COR-L47 (cell line): ENCODE measurements around the gene TMEM207.
"Not testable (repeated sequence)": the region's sequence is repeated elsewhere in the genome, so short reads cannot be mapped to it uniquely, and the experiment has no call there.

Experiments
- DNase-seq: peaks from one replicate; lab custom pipeline; 2025; lab: John Stamatoyannopoulos, UW

TMEM207 gene

DNA sequence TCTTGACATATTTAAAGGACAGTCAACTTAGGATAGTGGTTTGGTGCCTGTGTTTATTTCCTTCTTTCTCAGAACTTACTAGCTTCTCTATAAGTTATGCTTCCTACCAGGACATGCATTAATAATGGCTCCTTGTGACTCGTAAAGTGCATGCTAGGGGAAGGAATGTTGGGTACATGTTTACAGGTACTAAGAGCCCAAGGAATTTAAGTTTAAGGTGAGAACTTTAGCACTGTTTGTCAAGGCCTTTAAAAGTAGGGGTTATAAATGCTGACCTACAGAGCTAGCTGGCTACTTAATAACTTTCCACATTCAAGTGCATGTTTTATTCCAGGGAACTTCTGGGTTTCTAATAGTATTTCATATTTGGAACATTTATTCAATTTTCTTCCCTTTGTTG is at the start of gene TMEM207:
Gene TMEM207, minus strand, starts transcription at position 101 of the 400 bp plus-strand sequence. Its CDS starts 92 bp downstream, at position 9.
- no peak for DNase-seq

DNA sequence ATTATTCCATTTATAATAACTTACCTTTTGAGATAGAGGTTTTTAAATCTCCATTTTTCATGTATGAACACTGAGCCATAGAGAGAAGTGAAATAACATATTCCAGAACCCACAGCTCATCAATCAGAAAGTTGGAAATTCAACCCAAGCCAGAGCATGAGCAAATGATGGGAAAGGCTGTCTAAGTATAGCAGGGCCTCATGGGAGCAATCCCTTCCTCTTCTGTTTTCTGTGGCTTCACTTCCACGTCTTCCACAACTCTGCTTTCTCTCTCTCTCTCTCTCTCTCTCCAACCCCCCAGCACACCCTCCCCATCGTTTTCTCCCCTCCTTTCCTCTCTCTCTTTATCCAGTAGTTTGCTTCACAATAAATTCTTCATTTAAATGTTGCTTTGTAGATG is 49.4 kb upstream of the TMEM207 start:
- DNase-seq: no peak

DNA sequence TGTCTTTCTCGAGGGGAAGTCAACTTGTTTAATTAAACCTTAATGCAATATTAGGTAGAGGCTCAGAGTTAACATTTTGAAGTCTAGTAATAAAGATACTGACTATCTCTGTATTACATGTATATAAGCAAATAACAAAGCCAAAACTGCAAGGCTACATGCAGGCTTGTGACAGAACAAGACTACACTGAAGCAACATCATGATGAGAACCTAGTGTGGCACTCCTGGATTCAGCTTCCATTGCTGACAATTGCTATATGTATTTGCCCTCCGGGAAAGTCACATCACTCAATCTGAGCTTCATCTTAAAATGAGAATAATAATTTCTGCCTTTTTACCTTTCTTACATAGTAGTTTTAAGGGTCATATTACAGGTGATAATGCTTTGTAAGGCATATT is 48.6 kb upstream of the TMEM207 start:
- DNase-seq: no peak

DNA sequence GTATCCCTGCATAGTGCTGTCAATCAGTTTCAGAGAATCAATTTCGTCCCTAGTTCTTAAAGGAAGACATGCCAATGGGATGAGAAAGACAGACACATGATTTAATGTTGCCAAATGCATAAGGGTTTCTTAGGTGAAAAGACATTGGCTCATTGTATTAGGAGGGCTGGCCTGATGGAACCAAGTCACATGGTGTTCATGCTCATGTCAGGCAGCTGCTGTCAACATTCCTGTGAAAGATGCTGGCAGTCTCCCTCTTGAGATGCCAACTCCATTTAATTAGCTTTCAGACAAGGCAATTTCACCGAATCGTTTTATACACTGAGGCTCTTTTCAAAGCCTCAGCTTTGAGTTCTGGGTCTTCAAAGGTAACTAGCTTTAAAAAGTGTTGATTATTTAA is 48.1 kb upstream of the TMEM207 start:
- DNase-seq: no peak

DNA sequence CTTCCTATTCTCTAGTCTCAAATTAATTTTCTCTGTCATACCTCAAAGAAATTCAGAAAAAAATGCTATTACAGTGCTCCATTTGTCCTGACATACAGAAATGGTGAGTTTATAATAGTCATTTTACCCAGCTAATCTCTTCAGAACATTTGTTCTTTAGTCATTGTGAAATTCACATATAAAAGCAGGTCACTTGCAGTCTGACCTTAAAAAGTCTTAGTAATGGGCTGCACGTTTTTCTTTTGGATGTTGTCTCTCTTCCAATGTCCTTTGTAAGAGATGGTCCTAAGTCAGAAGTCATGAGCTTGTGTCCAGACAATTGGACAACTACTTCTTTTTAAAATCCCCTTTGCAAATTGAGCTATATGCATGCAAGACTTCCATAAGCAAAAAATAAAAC is 47.2 kb upstream of the TMEM207 start:
- DNase-seq: no peak

DNA sequence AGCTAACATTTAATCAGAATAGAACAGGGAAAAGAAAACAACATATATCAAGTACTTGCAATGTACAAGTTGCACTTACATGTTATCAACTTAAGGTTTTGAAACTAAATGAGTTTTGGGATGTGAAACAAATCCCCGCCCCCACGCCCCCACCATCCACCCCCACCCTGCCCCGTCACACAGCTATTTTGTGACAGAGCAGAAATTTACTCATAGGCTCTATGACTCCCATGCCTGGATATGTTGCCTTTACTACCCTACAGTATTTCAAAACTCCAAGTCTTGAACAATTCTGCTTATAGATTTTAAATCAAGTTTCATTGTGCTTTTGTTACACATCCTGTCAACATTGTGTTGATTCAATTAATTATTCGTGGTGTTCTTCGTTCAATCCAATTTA is 46.1 kb upstream of the TMEM207 start:
- no peak for DNase-seq

DNA sequence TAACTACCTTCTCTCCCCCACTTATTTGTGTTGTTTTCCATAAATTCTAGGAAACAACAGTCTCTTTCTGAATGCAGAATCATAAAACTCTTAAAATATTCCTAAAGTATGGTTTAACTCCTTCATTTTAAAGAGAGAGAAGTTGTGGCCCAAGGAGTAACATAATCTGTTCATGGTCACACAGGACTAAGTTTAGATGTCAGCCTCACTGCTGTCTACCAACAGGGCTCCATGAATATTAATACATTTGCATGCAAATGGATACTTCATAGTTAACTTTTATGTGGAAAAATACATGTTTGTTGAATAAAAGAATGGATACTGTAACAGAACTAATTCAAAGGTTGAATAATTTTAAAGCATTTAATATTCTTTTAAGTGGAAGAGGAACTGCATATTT is 45.7 kb upstream of the TMEM207 start:
- no peak for DNase-seq

DNA sequence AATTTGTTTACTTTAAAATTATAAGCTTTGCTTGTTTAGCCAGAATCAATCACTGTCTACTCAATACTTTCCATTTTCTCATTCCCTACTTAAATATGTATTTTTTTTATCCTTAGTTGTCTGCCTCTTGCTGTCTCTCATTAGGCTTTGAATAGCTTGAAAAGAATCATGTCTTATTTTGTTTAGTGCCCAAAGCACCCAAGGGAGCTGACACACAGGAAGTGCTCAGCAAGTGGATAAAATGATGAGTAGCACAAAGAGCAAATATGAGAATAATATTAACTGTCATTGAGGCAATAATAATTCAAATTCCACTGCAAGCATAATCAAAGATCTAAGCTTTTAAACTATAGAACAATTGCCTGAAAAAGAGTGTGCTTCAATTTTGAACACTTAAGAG is 45.2 kb upstream of the TMEM207 start:
- DNase-seq: no peak

DNA sequence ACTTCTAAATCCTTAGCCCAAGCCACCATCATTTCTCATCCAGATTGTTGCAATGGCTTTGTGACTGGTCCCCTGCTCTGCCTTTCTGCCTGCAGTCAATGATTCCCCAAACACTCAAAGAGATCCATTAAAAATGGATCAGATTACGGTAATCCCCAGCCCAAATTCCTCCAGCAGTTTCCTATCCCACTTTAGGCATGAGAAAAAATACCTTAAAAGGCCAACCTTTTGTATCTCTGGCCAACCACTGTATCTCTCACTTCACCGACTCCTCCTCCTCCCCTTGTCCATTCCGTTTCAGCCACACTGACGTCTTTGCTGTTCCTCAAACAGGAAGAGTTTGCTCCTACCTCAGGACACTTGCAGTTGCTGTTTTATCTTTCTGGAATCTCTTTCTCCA is 43.3 kb upstream of the TMEM207 start:
- no peak for DNase-seq

DNA sequence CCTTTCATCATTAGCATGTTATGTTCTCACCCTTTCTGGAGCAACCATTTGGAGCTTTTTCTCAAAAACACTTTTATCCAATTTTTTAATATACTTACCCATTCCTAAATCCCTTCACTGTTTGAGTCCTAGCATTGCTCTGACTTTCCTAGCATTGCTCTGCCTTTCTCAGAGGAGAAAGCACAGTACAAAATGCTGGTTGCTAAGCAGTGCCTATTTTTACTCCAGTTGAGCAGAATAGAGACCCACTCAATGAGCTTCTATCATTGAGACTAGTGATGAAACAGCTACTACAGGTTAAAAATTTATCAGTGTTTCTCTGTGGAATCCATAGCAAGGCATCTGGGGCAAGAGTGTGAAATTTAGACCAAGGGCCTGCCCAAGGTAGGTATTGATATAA is 42.4 kb upstream of the TMEM207 start:
- no peak for DNase-seq

DNA sequence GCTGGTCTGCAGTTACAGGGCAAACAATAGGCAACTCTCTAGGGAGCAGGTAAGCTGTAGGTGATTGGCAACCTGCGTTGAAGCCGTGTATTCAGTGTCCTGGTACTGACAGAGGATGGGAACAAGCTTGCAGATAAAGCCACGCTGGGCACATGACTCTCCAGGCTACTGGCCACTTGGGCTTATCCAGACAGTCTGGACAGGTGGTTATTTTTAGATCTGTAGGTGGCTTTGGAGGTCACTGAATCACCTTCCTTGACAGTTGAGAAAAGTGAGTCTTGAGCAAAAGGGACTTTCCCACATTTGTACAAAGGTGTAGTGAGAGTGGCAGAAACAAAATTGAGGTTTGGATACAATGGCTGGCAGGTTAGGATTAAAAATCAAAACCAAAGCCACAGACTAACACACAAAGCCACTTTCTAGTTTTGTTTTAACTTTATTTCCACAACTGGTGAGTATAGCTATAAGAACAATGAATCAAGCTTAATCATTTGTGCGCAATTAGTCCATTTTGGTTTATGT is 41.9 kb upstream of the TMEM207 start:
- no peak for DNase-seq

DNA sequence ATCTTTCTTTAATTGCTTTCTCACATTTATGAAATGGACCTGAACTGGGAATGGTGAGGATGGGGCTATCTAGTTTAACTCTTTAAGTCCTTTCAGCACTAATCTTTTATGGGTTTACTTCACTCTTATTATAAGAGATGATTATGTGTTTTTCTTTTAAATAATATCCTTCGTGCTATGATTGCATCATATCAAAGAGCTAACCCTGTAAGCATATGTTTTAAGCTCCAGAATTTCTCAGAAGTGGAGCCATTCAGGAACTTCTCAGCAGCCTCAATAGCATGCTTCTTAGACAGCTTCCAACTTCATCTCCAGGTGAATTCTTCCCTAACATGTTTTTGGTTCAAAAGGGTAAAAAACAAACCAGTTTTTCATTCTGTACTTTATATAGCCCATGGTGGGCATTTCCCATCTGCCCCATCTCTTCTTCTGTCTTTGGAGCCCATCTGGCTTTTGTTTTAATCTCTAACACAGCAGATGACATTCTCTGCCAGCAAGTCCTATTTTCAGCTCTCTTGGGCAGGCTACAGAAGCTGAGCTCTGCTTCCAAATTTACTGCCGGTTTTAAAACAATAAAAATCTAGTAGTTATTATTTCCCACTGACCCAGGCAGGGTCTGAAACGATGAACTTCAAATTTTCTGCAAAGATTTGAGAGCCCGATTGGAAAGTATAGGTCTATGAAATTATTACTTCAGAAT is 37.4 kb upstream of the TMEM207 start:
- DNase-seq: no peak

DNA sequence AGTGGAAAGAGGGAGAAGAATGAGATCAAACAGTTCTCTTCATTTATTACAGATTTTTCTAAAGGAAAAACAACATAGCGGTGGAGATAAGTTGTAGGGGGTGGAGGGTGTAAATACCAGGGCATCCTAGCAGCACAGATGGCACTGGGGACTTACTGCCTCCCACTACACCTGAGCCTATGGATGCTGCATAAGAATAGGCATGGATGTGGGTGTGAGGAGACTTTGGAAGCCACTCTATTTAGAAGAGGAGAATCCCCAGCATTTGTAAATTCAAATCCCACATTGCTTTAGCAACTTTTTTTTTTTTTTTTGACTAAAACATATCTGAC is 36.8 kb upstream of the TMEM207 start:
- no peak for DNase-seq

DNA sequence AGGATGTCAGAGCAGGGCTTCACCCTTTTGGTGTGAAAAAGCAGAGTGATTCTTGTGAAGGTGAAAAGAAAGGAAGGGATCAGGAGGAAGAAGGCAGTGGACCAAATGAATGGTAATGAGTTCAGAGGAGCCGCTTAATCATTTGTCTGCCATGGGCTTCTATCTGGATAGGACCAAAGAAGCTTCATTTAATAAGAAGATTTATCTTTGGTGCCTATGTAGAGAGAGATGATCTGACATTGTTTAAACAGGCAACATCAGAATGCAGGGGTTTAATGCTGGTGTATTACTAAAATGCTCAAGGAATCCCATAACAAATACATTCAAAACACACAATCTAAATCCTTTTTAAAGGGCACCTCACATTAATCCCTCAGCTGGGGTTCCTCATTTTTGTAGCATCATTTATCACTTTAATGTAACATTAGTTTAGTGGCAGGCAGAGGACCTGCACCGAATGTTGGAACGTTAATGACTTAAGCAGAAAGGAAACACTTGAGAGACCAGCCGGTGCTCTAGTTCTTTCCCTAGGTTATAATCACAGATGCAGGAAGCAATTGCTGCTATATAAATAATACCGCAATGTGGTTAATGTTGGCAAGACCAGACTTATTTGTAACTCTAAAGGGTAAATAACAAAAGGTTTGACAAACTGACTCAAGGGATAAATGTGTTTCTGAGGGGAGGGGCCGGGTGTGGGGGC is 36.3 kb upstream of the TMEM207 start:
- DNase-seq: no peak

DNA sequence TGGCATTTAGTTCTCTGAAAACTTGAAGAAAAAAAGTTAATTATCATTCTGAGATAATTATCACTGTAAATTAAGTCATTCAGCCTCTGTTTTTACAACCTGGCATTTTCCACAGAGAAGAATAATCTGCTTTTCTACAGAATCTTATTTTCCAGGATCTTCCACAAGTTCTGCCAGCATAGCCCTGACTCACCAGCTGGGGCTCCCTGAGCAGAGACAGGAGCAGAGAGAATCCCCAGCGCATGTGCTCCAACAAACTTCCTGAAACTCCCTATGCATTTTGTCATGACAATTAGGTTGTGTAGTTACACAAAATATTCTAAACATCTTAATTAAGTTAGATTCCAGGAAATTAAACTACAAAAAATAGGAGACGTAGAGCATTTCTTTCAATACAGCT is 32.1 kb upstream of the TMEM207 start:
- DNase-seq: no peak

DNA sequence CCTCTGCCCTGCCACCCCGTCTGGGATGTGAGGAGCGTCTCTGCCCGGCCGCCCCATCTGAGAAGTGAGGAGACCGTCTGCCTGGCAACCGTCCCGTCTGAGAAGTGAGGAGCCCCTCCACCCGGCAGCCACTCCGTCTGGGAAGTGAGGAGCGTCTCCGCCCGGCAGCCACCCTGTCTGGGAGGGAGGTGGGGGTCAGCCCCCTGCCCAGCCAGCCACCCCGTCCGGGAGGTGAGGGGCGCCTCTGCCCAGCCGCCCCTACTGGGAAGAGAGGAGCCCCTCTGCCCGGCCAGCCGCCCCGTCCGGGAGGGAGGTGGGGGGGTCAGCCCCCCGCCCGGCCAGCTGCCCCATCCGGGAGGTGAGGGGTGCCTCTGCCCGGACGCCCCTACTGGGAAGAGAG is 23.6 kb upstream of the TMEM207 start:
- not testable (repeated sequence) for DNase-seq

DNA sequence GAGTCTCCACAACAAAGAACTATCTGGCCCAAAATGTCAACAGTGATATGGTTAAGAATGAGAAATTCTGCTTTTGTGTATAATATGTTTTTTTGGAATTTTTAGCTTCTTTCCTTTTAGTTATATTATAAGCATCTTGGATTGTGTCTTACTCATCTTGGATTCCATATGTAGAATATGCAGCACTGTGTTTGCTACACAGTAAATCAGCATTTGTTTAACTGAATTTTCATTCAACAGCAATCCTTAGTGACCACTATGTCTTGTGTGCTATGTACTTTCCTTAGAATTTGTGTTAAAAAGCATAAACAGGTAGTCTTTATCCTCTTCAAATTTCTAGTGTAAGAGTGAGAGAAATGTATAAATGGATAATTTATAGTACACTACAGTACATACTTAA is 18.2 kb upstream of the TMEM207 start:
- no peak for DNase-seq

DNA sequence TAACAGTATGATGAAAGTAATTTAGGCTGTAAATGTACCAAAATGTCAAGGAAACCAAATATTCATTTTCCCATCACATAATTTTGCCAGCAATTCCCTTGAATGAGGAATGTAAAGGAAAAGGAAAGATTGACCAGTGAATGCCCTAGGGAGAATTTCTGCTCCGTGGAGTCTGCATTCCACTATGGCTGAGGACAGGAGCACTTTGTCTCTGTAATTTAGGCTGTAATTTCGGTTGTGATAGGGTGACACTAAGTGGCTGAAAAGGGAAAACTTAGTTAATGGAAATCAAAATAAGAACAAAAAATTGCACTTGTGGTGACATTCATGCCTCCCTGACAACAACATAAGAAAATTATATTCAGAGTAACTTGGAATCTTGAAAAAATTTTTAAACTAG is 8.3 kb upstream of the TMEM207 start:
- DNase-seq: no peak

DNA sequence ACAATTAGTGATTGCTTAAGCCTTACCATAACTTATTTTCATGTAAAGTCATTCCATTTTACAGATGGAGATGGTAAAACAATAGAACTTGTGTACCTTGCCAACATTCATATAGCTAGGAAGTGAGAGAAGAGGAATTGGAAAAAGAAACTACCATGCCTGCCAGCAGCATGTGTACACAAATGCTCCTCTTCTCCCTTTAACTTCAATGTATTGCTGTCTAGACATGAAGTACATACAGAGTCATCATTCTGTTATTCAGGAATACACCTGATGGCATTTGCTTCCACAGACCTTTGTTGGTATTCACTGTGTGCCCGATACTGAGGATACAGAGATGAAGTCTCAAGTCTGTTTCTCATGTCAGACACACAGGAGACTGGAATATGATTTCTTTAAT is 7.1 kb upstream of the TMEM207 start:
- no peak for DNase-seq

DNA sequence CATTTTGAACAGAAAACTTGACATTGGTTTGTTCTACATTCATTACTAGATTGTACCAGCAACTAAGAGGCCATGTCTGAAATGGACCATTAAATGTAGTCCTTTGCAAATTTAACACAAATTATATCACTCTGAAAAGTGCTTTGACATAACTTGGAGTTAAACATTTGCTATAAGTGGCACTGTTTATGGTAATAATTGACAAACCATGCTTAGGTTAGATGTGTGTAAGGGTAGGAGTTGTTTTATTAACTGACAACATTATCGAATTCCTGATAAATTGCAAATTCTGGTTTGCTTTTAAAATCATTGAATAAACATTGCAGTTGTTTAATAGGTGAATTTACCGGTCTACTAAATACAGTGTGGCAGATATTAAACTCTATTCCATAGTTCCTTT is 6.1 kb upstream of the TMEM207 start:
- no peak for DNase-seq

DNA sequence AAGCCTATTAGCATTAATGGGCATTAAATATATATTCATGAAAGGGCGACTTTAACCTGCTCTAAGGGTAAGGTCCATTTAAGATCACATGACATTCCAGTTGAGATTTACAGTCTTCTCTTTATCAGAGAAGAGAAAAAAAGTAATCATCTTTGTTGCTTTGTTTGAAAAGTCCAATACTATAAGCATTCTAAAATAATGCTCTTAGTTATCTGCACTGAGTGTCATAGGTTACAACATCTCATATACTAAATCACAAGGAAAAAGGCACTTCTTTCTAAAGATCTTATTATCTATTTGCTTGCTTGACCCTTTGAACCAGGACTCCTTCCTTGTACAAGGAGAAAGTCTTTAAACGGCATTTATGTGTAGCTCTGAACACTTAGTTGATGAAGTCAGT is 1.4 kb downstream of the TMEM207 start:
- DNase-seq: no peak

DNA sequence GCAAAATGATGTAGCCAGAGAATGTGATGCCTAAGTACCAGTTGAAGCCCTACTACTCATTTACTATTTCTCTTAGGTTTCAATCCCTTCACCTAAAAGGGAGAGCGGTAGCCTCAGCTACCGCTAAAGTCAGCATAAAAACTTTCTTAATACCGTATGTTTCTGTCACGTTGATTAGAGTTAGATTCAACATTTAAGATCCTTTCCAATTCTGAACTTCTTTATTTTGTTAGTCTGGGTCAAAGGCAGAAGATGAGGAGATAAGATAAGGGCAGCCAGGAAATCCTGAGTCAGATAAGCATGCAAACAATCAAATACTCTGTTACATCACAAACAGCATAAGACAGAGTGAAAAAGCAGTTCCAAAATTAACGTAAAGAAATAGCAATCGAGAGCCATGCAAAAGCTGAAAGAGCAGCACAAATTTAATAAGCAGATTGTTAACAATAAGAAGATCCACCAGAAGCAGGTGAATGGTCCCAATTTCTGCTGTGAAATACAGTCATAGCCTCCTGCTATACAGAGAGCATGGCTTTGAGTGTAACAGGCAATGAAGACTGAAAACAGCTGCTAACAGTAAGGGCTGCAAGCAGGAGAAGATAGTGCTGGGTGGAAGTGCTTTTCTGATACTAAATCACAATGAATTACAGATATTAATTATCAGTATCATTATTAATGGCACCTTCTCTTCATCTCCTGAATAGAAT is 3.0 kb downstream of the TMEM207 start:
- DNase-seq: no peak

DNA sequence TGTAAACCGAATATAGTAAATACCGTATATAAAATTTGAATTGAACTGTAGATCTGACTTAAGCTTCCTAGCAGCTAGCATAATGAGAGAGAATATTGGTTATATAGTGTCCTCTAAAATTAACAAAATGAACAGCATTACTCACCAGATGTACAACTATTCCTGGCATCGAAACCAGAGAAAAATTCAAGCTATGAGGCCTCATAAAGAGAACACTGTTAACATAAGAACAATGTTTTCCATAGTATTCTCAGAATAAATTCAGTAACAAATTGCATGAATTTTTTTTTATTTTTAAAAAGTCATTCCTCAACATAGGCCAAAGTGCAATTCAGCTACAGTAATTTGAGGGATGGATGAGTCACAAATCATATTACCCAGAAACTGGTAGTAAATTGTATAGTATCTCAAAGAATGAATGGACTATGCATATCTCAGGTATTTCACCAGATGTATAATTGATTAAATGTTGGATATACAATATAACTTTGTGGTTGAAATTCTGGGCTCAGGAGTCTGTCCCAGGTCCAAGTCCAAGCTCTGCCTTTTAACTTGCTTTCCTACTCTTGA is 5.0 kb downstream of the TMEM207 start:
- DNase-seq: no peak
